Tibial nerve (tissue), 4 donors: ENCODE results near the gene SLIT3.

Experiments
- CTCF ChIP-seq, 5 experiments: fragments of 200-600 bp in 3 of 5; fragments of 450-650 bp in 2 of 5; sonication (generic) in 3 of 5; IDR thresholded peaks; one replicate each; pipeline ENCODE4 v1.5.1; 2016 to 2019; ENCODE audit warnings: antibody characterized with exemption in 5 of 5, mild to moderate bottlenecking in 3 of 5, moderate library complexity in 2 of 5
- EP300 ChIP-seq, 2 donors: sonication (generic); formaldehyde crosslinking; IDR thresholded peaks; one replicate each; pipeline ENCODE4 v1.6.1; 2017; ENCODE audit warnings: antibody characterized with exemption in 2 of 2, mild to moderate bottlenecking in 1 of 2
- POLR2A ChIP-seq, 2 donors: fragments of 450-650 bp; IDR thresholded peaks; one replicate each; pipeline ENCODE4 v1.6.1; 2017; ENCODE audit warnings: antibody characterized with exemption in 2 of 2, mild to moderate bottlenecking in 2 of 2, moderate library complexity in 2 of 2

GRCh38 chr5:169083394-169084018, 217.4 kb downstream of the SLIT3 start:
- no peak for TF ChIP-seq POLR2A (IDR thresholded peaks at IDR 0.05)
- TF ChIP-seq EP300 (IDR thresholded peaks at IDR 0.05), result no peak
- no peak for TF ChIP-seq CTCF (IDR thresholded peaks at IDR 0.05)
